Hematopoietic multipotent progenitor cell treated with erythropoietin and hydrocortisone succinate and interleukin-3 and kit ligand, for 4 days (in vitro differentiated cells): Measurements from ENCODE around the gene GPR15LG.
A peak's percentile ranks its signal among the peaks of the same experiment; 100 is the strongest.

Experiments used
- DNase-seq: peaks from one replicate; pipeline ENCODE4 v3.0.0-alpha.2; 2015

The GPR15LG gene

DNA sequence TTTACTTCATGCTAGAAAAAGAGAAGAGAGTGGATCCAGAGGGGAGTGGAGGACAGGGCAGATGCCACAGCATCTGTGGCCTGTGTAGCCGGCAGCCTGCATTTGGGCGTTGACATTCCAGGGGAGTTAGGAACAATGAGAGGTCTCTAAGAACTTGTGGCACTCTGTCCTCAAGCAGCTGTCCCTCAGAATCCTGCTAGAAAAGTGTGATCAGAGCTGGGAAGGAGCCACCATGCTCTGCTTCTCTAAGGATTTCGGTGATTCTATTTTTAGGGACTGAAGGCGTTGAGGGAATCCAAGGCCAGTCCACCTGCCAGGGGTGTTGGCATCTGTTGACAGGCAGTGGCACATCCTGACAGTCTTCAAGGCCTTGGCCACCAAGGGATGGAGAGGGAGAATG lies 44.1 kb downstream of the GPR15LG start:
- no peak for DNase-seq

DNA sequence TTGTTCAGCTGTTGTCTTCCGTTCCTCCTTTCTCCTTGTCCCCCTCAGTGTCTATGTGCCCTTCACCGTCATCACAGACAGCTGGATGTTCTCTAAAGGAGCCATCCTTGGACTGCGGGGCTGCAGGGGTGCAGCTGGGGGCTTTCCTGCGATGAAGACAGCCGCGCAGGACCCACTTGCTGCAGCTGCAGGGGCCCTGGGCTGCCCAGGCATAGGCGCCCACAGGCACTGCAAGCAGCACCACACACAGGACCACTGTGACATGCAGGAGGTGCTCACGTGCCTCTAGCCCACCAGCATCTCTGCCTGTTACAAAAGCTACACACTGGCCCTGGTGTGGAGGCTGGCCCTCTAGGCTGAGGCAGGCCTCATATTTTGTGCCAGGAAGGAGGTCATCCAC lies 48.3 kb downstream of the GPR15LG start:
- no peak for DNase-seq

DNA sequence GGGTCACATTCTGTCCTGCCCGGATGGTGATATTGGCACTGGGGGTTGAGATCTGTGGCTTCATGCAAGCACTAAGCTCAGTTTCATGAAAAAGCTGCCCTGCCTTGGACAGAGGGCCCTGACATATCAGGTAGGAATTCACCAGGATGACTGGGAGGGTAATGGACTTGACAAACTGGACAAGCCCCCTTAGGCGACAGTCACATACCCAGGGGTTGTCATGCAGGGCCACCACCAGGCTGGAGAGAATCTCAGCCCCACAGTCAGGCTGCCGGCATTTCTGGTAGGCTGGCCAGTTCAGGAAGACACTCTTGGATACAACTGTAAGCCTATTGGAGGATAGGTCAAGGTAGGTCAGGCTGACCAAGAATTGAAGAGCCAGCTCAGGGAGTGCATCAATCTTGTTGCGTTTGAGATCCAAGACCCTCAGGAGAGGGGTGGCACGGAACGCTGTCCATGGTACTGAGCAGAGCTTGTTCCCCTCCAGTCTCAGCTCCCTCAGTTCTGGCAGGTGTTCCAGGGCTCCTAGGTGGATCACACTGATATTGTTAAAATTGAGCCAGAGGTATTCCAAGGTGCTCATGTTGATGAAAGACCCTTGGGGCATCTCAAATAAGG lies 50.9 kb downstream of the GPR15LG start:
- peak; percentile 35 for DNase-seq

DNA sequence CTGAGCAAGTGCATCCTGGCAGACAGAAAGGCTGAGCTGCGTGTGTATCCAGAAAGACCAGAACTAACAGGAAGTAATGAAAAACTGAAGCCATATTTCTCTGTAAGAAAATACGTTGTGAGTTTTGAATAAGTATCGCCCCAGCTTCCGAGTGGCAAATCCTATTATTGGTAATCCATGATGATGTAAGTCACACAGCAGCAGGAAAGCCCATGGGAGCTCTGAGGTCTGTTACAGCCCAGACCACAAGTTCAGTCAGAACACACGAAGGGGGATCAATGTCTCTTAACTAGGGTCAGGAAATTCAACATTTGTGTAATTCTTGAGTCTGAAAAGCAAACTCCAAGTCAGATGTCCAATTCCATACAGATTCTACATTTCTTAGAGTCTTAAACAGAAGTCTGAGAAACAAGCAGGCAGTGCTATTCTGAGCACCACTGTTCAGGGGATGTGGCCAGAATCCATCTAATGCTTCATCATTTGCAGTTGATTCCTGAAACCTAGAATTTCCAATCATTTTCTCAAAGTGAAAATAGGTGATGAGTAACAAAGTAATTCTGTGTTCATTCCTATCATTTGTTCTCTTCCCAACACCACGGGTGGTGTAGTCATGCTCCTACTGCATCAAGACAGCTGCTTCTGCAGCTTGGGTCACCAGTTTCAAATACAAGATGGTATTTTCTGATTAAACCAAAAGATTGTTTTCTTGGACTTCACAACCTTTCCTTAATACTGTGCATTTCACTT lies 52.0 kb downstream of the GPR15LG start, which contains the start of gene LRIT2:
TSS of gene LRIT2 (minus strand) at position 118 of the 747 bp plus-strand sequence. CDS start at position 94, 24 bp downstream.
- DNase-seq: no peak

DNA sequence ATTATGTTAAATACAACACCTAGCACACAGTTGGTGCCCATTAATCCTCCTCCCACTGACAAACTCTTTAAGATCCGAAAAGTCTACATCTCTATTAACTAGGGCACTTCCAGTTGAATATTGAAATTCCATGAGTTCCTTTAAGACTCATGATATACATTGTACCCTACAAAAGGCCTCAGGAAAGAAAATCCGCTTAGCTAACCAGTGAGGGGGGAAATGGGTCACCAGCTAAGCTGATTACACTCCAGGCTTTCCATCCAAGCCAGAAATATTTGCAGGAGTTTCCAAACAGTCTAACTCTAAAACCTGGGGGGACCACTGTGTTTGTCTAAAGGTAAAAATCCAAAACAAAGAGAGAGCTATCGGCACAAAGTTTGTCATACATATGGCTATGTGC lies 53.0 kb downstream of the GPR15LG start:
- DNase-seq: no peak

DNA sequence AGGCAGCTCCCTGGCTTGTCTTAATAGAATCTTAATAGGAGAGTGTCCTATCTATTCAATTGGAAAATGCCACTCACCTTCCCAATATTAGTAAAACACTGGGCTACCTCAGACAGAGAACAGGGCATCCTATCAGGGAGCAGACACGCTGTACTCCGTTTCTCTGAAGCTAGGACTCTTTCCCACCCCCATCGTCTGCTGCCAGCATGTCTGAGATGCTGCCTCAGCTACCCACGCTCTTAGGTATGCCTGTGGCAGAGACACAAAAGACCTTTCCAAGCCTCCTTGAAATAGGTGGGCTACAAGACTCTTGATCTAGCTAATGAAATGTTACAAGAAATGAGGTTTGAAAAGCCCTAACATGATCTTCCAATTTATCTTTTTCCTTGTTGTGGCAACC lies 54.2 kb downstream of the GPR15LG start:
- DNase-seq: no peak

DNA sequence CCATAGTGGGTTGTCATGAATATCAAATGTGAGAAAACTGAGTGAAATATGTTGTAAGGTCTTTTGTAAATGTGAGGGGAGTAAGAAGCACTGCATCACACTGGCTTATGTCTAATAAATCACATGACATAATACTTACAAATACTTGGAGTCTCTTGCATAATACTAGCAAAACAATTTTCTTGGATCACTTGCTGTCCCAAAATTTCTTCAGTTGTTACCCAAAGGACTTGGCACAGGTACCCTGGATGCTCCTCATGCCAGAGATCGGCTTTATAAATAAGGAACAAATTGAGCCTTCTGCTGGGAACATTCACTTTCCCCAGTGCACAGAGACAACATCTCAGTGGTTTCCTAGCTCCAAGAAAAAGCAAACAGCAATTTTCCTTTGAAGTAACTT lies 56.8 kb downstream of the GPR15LG start:
- DNase-seq: no peak

DNA sequence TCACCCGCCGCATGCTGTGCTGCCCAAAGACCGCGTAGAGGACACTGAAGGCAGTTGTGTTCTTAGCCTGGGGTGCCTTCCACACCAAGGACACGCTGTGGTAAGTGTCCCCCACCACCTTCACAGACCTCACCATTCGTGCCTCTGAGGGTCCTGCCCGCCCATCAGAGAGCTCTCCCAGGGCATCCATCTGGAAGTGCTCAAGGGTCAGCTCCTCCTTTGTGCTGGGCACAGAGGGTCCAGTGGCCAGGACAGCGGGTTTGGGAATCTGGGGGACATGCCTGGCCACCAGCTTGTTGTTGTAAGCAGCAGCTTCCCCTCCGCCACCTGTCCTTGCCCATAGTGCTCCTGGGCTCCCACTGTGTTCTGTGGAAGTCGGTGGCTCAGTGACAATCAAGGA lies 58.8 kb downstream of the GPR15LG start:
- no peak for DNase-seq

DNA sequence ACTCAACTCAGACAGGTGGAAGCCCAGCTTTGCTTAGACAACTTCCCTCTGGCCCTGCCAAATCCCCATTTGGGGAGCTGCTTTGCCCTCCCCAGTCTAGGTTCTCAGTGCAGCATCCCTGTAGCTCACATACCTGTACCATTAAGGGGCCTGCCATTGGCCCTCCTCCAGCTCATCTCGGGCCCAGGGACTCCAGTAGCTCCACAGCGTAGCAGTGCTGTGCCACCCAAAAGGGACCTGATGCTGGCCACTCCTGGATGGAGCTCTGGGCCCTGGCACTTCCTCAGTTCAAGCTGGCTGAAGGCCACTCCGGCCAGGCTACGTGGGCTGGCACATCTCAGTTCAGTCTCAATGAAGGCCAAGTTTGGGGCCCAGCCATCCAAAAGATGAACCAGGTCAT lies 60.3 kb downstream of the GPR15LG start:
- DNase-seq: no peak

DNA sequence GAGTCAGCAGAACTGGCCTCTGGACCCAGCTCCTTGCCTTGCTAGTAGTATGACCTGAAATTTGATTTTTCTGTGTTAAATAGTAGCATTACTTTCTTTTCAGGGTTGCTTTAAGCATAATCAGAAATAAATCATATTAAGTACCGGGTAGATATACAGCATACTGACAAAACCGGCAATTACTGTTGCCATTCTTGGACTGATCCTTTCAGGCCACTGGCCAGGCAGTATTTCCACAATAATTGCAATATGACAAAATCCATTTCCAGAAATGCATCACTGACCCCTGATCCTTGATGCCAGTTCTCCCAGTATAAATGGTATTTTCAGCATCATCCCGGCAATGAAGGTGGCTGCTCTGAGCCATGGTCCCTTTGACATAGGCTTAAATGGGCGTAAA lies 60.9 kb downstream of the GPR15LG start:
- DNase-seq: no peak
